T-helper 2 cell treated with Interferon-gamma antibody and Interleukin-4, amounts not matched to agents 100 ng/mL and 5 ng/mL, for 36 hours (primary cell): ENCODE data around the gene ARHGEF16. TPM values are rescaled to one million over a fixed set of nuclear protein-coding genes. Genes with fewer than 3 reads are reported as not detected.

ENCODE experiments used
- intact Hi-C: fragments of 100-400 bp; cut with micrococcal nuclease; formaldehyde crosslinking; loops from one replicate; pipeline ENCODE4 v1.15.1; 2023
- total RNA-seq: library from RNA; stranded (reverse); gene quantifications from 2 replicates; pipeline ENCODE4 v1.2.3, GENCODE V29; 2022

The ARHGEF16 gene
- total RNA-seq, 1 donor from 2014 or later: not detected

- intact Hi-C loops: no loop called here
Measured at GRCh38 chr1:3515272-3515671, 60.8 kb downstream of the ARHGEF16 start.

DNA sequence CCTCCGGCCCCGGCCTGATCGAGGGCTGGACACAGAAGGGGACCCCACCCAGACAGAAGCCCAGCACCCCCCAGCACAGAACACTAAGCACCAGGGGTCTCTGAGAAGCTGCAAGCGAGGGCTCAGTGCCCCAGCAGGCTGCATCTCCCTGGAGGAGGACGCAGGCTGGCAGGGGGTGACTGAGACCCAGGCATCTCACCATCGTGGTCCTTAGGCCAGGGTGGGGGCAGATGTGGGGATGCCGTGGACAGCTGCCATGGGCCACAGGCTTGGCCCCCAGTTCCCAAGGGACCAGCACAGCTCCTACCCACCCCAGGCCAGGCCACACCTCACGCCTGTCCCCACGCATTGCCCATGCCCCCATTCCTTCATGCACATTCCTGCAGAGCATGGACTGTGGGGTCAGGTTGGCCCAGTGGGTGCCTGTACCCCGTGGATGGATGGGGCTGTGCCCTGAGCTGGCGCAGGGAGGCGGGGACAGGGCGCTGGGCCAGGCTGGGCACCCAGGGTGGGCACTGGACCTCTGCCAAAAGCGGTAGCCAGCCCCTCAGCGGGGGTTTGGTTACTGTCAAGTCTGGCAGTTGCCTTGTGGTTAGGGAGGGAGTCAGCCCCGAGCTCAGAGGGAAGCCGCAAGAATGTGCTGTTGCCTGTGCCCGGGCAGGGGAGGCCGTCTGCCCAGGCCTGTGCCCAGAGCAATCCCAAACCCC is 61.5 kb downstream of the ARHGEF16 start:
- intact Hi-C loops: no loop called here

DNA sequence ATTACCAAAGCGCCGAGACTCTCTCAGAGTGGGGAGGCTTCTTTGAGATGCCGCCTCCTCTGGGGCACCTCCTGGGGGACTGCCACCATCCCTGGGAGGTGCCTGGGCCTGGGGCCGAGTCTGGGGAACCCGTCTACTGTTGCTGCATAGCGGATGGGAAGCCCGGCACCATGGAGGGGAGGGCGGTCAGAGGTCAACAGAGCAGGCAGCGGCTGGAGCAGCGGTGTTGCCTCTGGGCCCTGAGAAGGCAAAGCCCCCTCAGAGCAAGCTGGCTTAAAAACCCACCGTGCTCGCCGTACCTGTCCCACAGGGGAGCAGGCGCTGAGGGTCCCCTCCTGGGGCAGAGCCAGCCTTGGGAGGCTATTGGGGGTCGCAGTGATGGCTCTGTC is 62.0 kb downstream of the ARHGEF16 start:
- intact Hi-C loops: no loop called here

- intact Hi-C loops: no loop called here
Measured at GRCh38 chr1:3516911-3517675, 62.6 kb downstream of the ARHGEF16 start.

- intact Hi-C loops: no loop called here
Measured at GRCh38 chr1:3518256-3518655, 63.8 kb downstream of the ARHGEF16 start.

- intact Hi-C loops: no loop called here
Measured at GRCh38 chr1:3518756-3519155, 64.3 kb downstream of the ARHGEF16 start.

- intact Hi-C loops: no loop called here
Measured at GRCh38 chr1:3519301-3519885, 64.9 kb downstream of the ARHGEF16 start.

GRCh38 chr1:3520419-3521378 is 66.2 kb downstream of the ARHGEF16 start:
- intact Hi-C loops: no loop called here

- intact Hi-C loops: no loop called here
Measured at GRCh38 chr1:3521426-3521825, 67.0 kb downstream of the ARHGEF16 start.

GRCh38 chr1:3522112-3522511 is 67.6 kb downstream of the ARHGEF16 start:
- intact Hi-C loops: no loop called here

DNA sequence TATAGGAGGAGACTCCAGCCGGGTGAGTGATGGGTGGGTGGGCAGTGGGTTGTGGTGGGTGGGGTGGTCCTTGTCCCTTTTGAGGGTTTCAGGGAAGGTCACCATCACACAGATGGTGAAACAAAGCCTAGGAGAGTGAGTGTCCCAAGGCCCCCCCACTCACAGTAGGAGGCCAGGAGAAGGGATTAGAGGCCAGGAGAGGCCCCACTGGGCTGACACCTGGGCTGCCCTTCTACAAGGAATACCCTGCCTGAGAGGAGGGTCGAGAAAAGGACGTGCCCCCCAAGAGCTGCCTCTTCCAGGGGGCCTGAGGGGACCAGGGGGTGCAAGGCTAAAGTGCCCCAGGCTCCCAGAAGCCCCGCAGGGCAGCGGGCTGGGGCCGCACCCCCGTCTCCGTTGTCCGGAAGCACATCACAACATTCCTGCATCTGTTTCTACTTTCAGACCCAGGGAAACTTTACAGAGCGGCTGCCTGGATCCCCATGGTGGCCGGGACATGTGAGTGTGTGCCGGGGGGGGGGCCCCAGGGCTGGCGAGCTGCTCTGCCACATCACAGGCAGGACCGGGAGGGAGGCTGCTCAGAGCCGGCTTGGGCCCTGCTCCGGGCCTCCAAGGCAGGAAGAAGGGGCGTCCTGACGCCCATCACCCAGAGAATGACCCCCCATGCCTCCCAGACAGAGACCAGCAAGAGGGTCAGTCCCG is 68.2 kb downstream of the ARHGEF16 start:
- intact Hi-C loops: no loop called here

GRCh38 chr1:3523980-3524379 is 69.5 kb downstream of the ARHGEF16 start:
- intact Hi-C loops: no loop called here

- intact Hi-C loops: no loop called here
Measured at GRCh38 chr1:3524556-3525203, 70.2 kb downstream of the ARHGEF16 start.

DNA sequence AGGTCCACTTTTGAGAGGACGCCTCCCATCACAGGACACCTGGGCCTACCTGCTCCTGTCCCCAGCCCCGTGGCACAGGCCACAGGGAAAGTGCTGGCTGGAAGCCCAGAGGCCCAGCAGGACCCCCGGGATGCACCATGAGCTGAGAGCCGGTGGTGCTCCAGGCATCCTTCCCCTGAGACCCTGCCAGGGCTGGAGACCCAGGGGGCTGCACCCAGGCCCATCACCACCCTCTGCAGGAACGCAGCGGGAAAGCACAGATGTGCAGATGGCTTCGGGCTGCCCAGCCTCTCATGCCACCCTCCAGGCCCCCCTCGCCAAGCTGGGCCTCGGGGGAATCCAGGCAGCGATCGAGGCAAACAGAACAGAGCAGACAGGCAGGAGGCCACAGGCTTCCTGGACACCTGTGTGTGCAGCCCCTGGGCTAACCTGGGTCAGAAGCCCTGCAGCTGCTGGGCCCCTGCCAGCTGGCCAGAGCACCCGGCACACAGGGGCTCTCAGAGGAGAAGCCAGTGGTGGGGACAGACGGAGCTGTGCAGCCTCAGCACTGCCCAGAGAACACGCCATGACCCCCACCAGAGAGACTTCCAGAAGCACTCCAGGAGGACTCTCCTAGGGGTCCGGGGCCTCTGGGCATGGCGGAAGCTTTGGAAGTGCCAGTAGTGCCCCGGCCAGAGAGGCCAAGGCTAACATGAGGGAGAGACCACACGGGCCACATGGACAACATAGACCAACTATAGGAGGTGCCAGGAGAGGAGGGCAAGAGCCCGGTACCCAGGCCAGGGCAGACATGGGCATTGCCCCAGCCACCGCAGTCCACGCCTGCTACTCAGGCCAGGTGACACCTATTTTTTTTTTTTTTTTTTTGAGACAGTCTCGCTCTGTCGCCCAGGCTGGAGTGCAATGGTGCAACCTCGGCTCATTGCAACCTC is 71.4 kb downstream of the ARHGEF16 start:
- intact Hi-C loops: no loop called here

GRCh38 chr1:3527774-3528173 is 73.3 kb downstream of the ARHGEF16 start:
- intact Hi-C loops: no loop called here

GRCh38 chr1:3529099-3529729 is 74.7 kb downstream of the ARHGEF16 start:
- intact Hi-C loops: no loop called here

DNA sequence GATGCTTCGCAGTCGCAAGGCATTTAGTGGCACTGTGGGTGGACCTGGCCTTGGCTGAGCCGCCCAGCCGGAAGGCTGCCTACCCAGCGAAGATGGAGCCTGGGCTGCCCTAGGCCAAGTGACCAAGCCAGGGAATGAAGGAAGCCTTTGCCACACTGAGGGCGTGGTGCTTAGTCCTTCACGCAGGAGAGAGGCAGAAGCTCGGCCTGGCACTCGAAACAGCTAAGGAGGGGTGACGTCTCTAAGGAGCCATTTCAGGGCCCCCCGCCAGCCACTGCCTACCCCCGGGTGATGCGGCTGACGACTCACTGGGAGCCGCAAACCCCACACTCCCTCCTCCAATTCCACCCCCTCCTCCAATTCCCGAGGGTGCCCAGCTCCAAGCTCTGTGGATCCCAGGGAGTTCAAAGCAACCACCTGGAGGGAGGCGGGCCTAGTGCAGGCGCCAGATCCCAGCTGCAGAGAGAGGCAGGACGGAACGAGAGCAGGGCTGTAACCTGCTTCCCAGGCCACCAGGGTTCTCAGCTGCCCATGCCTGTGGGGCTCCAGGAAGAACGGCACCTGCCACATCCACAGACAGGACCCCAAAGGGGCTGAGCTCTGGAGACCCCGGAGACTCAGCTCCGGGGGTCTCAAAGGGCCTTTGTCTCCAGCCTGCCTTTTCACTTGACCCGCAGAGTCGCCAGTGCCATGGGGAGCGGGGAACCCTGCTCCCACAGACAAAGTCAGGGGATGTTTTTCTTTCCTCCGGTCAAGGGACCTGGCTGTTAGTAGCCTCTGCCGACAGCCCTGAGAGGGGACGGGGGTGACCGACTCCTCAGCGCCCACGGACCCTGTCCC is 75.8 kb downstream of the ARHGEF16 start:
- intact Hi-C loops: loop anchor here (2.0 kb wide), 1 partner anchor 40 kb away; no protein-coding TSS in a partner anchor
